K562 treated with DMSO at 1 percent for 4 hours (cell line): ENCODE data around the gene C18orf54. TPM values are rescaled to one million over a fixed set of nuclear protein-coding genes. Genes with fewer than 3 reads are reported as not detected.

Experiments
- total RNA-seq: library from RNA; unstranded; fragments of 300-600 nt; gene quantifications from 2 replicates; pipeline ENCODE4 v1.2.3, GENCODE V29; 2022; ENCODE audit not compliant: insufficient read depth

Gene C18orf54
- 3.0 and 3.5 TPM in 2 replicates for total RNA-seq

DNA sequence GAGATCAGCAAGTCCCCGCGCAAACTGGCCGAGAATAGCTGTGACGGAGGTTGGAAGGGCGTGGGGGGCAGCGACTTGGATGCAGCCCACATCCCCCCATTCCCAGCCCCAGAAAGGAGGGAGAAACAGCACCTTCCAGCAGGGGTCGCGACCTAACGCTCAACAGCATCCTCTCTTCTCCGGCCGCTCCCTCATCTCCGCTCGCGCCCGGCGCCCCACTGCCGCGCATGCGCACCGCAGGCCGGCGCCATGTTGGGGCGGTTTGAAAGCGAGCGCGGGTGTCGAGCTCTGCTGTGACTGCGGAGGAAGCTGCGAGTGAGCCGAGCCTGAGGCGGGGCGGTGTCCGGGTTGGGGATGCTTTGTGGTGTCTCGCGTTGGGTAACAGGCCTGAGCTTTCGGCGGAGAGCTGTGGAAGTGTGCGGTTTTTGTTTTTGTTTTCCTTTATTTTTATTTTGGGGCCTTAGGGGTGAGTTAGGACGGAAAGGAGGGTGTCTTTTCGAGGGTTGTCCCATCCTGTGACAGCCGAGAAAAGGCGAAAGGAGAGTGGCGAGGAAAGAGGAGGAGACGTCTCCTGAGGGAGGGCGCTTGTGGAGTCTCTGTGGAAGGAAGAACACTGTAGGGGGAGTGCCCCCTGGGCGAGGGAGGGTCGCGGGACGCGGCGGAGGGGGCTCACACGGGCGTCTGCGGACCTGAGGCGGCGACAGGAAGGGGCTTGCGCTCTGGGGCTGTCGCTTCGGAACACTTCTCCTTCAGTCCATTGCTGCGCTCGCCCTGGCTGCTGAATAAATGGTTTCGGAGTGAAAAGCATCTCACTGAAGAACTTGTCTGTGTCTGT lies at the start of gene C18orf54, which contains the start of gene STARD6:
Gene C18orf54, plus strand, starts transcription at position 247 of the 835 bp plus-strand sequence. CDS start 2,667 bp downstream, outside the sequence.
Gene STARD6, minus strand, starts transcription at position 199 of the 835 bp plus-strand sequence. CDS start 3,285 bp downstream, outside the sequence.

Other genes with a start within 250 kb of the C18orf54 start
- gene MBD2, start 133.2 kb upstream of the C18orf54 start, total RNA-seq, result 7.4 and 10.3 TPM in 2 replicates
- gene POLI, start 88.4 kb upstream of the C18orf54 start, total RNA-seq, result 1.2 and 2.6 TPM in 2 replicates
- gene STARD6, start within 50 bp of the C18orf54 start, total RNA-seq, result not detected in 2 replicates
- gene DYNAP, start 233.3 kb downstream of the C18orf54 start, total RNA-seq, result not detected in 2 replicates